Activated T-cell treated with anti-CD3 and anti-CD28 coated beads for 48 hours (primary cell): ENCODE results near the gene ZDHHC7.
"Not testable (repeated sequence)": the region's sequence is repeated elsewhere in the genome, so short reads cannot be mapped to it uniquely, and the experiment has no call there.

Experiments used
- DNase-seq: peaks from one replicate; pipeline ENCODE4 v3.0.0-alpha.2; 2020; ENCODE audit warnings: low read depth

Gene ZDHHC7

GRCh38 chr16:85042606-85043005 is 31.3 kb upstream of the ZDHHC7 start:
- DNase-seq = no peak

DNA sequence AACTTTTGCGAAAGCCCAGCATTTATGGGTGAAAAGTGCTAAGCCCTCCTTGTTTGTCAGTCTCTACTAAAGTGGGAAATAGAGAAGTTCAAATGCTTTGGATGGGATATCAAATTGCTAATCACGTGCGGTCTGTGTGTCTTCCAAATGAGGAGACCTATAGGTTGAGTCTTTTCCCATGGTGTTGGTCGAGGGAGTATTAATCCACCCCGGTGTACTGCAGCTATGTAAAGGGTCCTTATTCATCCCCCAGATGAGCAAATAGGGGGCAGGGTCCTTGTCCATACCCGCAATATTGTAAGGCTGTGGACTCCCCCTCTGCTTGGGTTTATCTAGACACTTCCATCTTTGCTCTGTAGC is 30.8 kb upstream of the ZDHHC7 start:
- DNase-seq = no peak

DNA sequence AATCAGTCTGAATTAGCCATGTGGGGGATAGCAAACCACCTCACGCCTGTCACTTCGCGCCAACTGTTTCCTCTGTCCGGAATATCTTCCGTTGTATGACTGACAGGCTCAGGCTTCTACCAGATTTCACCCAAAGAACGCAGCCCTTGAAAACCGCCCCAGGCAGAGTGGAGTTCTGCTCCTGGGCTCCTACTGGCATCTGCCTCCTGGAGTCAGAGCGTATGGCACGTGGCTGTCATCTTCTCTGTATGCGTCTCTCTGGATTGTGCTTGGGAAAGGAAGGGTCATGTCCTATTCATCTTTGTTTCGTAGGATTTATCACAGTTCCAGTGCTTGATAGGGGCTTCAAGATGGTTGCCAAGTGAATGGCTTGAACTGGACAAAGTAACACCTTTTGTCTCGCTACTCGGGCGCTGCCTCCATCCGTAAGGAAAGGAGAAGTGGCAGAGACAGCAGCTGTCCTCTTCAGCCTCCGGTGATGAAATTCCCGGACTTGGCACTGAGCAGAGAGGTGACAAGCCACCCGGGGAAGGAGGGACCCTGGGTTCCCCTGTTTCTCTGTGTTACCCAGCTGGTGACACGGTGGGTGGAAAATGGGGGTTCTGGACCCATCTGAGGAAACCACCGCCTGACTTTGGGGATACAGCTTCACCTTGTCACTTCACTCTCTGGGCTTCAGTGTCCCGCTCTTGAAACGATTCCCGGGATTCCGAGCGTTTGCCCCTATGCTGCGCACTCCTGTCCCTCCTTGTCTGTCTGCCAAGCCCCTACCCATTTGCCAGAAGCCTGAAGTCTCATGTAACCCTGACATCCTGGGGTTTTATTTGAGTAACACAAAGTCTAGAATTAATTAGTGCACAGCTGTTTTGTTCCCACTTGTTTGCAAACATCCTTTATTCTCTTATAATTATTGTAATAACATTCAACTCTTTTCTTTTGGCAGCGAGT is 30.2 kb upstream of the ZDHHC7 start:
- DNase-seq = no peak

- no peak for DNase-seq
These were observed 29.4 kb upstream of the ZDHHC7 start for GRCh38 chr16:85040685-85041084.

GRCh38 chr16:85037721-85038120 is 26.4 kb upstream of the ZDHHC7 start:
- DNase-seq = no peak

- DNase-seq = no peak
These were observed 25.7 kb upstream of the ZDHHC7 start for GRCh38 chr16:85037050-85037410.

DNA sequence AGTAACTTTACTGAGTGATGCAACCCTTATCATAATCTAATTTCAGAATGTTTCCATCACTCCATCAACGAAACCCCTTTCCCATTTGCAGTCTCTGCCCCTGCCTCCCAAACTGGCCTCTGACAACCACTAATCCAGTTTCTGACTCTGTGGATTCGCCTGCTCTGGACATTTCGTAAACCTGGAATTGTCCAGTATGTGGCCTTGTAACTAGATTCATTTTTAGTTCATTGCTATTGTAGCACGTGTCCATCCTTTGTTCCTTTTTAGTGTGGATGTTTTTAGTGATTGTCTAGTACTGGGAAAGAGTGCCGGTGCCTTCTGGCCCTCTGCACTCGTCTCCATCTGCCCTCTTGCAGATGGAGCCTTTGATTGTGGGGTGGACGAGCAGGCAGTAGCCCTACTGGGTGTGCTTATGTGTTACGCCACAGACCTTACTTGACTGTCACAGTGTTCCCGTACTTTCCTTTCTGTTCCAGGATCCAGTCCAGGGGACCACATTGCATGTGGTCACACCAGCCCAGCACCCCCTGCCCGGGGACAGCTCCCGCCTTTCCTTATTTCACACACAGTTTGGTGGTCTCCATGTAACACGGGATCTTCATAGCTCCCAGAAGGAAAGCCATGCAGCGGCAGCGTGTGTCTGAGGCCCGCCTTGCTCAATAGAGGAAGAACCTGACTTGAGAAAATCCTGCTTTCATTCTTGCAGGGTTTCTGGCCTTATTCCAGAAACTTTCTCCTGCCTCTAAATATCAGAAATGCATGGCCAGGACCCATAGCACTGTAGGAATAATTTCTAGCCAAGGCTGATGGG is 25.1 kb upstream of the ZDHHC7 start:
- DNase-seq = no peak

- DNase-seq = no peak
These were observed 23.5 kb upstream of the ZDHHC7 start for GRCh38 chr16:85034591-85035433.

- DNase-seq = no peak
These were observed 21.8 kb upstream of the ZDHHC7 start for GRCh38 chr16:85033171-85033570.

DNA sequence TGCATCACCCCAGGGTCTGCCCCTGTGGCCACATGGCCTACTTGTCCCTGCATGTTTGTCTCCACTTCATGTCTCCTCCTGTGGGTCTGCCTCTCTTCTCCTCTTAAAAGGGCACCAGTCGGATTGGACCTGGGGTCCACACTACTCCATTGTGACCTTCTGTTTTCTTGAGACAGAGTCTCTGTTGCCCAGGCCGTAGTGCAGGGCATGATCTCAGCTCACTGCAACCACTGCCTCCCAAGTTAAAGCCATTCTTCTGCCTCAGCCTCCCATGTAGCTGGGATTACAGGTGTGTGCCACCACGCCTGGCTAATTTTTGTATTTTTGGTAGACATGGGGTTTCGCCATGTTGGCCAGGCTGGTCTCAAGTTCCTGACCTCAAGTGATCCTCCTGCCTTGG is 20.9 kb upstream of the ZDHHC7 start:
- DNase-seq = not testable (repeated sequence)

GRCh38 chr16:85031451-85031850 is 20.1 kb upstream of the ZDHHC7 start:
- no peak for DNase-seq

- DNase-seq = no peak
These were observed 18.7 kb upstream of the ZDHHC7 start for GRCh38 chr16:85029981-85030401.

DNA sequence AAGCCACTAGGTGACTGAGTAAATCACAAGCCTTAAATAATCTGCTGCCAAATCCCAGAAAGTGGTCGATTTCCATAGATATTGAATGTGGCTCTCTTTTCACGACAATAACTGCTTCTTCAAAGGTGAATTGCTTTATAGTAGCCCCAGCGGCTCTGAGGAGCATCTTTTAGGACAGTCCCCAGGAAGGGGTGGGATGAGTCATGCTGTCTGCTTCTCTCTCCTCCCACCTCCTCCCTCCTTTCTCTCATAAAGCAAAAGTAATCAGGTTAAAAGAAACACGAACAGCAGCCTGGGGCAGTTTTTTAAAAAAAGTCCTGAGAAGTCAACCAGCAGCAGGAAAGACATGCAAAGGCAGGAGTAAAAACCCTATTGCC is 18.1 kb upstream of the ZDHHC7 start:
- peak; percentile 26 for DNase-seq

GRCh38 chr16:85028685-85029407 is 17.5 kb upstream of the ZDHHC7 start:
- peak; percentile 69 for DNase-seq

GRCh38 chr16:85027958-85028684 is 16.8 kb upstream of the ZDHHC7 start:
- peak; percentile 21 for DNase-seq

- DNase-seq = peak; percentile 97
These were observed 16.1 kb upstream of the ZDHHC7 start, which contains the start of gene KIAA0513 for GRCh38 chr16:85027349-85027957. Gene KIAA0513, plus strand, starts transcription at chr16:85027795. Its CDS starts 39,277 bp downstream, at chr16:85067072.

DNA sequence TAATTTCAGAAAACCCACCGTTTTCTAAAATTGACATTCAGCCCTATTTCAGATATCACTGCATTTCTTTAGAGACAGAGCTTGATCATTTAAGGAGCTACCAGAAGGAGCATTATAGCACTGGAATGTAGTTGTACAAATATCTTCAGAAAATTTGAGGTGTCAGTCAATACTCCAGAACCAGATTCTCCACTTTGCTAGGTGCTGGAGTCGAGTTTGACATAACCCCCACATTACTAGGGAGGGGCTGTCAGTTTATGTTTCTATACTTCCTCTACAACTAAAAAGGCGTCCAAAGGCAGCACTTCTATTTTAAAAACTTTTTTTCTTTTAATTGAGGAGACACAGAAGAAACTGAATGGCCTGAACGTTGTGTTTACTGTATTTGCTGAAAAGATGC is 15.4 kb upstream of the ZDHHC7 start:
- DNase-seq = no peak

- no peak for DNase-seq
These were observed 14.7 kb upstream of the ZDHHC7 start for GRCh38 chr16:85025781-85026653.

DNA sequence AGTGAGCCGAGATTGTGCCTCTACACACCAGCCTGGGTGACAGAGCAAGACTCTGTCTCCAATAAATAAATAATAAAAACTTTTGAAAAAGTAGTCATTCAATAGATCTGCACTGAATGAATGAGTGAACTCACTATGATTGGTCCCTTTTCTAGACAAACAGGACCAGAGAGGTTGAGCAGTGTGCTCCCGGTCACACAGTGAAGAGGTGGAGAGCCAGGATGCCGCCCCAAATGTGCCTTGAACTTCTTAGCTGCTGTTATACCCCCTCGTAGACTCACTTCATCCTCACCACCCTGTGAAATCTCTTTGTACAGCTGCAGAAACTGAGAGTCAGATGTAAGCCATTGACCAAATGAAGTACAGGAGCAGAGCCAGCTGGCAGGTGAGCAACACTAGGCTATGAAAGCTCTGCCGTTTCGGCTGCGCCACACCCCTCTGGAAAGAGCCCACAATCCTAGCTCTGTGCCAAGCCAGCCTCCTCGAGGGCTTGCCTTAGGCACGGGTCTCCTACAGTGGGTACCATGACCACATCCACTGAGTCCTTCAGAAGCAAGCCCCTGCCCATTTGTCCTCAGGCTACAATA is 8.4 kb upstream of the ZDHHC7 start:
- DNase-seq = no peak
